ENCODE data around the gene SAXO2.
"Not testable (repeated sequence)": the region's sequence is repeated elsewhere in the genome, so short reads cannot be mapped to it uniquely, and the experiment has no call there.

Gene SAXO2

DNA sequence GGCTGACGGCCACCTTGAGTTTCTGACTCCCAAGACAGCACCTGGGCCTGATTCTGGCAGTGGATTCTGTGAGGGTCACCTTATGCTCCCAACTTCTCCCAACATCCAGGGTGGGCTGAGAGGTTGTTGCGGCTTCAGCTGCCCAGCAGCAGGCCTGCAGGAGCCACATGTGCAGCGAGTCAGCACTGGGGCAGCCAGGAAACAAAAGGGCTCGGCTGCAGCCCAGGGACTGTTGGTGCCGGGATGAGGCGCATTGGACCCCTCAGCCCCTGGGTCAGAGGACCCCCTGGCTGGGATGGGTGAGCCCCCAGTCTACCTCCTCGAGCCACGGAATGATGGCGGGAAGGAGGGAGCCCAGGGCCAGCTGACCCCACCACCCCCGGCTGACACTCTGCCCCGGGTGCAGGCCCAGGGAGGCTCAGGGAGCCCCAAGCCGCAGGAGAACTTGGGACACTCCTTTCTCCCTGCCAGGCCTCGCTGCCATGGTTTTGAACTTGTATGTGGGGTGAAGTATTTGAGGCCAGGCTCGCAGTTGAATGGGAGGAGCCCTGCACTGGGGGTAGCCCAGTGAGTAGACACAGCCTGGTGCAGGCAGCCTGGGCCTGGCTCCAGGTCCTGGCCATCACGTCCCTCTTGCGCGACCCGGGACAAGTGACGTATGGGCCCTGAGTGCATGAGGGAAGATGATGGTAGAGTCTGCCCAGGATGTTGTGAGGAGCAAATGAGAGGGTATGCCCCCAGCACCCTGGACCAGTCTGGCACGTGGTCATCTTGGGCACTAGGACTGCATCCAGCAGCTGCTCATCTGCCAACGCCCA is 51.5 kb downstream of the SAXO2 start:
- DNase-seq (ENCODE audit: low read depth), result not testable (repeated sequence)

DNA sequence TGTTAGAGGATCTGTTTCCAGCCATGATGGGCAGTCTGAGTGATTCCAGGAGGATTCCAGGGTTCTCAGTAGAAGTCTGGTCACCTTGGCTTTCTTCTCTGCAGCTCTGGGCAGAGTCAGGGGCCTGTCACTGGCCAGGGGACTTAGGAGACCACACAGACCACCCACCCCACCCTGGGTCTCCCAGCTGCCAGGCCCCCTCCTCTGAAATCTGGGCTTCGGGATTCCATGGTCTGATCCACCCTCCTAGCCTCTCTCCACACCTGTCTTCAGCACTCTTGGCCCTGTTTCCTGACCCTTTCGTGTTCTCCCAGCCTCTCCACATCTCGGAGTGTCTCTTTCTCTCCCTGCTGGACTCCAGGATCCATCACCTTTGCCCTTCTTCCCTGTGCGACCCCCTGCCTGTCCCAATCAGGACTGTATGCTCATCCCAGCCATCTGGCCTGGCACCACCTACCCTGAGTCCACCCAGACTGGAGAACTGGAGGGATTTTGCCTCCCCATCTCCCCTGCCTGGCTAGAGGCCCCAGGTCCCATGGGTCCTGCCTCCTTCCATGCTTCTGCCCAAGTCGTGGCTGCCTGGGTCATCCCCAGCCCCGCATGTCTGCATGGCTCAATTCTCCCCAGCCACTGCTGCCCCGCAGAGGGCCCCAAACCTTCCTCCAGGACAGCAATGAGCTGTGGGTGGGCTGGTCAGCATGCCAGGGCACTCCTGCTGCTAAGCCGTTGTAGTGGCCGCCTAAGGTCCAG is 52.3 kb downstream of the SAXO2 start:
- no peak for DNase-seq (ENCODE audit: low read depth)

DNA sequence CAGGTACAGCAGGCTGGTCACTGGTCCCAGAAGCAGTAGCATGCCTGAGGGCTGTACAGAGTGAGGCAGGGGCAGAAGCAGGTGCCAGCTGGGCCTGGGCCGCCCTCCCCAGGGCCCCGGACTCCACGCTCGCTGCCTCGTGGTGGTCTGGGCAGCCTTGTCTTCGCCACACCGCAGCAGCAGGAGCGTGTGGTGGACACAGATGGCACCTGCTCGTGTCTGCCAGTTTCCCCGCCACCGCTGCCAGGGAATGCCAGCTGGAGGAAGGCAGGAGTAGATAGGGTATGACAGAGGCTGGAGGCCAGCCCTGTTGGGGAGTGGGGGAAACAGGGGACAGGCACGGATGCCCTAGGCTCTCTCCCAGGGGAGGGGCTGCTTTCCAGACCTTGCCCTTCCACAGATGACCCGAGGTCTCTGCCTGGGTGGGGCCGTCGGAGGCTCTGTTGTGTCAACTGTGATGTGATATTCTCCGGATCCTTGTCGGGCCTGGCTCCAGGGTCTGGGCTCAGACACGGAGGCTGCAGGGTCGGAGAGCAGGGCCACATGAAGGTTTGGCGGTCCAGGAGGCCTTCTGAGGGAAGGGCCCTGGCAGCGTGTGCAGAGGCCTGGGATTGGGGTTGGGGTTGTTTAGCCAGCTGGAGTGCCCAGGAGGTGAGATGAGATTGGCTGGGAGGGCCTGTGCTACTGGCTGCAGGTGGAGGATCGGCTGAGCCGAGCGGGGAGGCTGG is 53.1 kb downstream of the SAXO2 start:
- DNase-seq (ENCODE audit: low read depth), result no peak

DNA sequence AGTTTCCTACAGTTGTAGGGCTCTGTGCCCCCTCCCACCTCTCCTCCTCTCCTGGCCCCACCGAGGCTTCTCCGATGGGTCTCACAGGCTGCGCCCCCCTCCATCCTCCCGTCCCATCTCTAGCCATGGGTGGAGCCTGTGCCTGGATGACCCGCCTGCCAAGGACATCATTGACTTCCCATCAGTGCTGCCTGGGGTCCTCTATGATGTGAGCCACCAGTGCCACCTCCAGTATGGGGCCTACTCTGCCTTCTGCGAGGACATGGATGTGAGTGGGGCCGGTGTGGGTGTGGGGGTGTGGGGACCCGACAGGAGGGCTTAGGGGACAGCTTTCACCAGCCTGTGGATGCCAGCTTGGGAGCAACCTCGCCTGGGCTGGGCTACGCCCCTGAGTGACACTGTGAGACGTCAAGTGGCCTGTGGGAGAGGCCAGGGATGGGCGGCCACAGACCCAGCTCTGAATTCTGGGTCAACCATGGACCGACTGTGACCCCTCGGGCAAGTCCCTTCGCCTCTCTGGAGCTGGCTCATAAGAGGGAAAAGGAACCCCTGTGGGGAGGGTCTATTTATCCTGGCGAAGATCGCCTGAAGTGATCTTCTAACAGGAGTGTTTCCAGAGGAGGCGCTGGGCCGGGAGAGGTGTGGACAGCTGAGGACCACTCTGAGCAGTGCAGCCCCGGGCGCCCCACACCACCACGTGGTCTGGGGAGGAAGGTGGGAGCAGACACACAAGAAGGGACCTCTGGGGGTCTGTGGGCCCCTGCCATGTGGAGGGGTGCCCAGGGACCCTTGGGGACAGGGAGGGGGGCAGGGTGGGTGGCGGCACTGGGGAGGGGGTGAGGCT is 53.9 kb downstream of the SAXO2 start:
- not testable (repeated sequence) for DNase-seq (ENCODE audit: low read depth)

DNA sequence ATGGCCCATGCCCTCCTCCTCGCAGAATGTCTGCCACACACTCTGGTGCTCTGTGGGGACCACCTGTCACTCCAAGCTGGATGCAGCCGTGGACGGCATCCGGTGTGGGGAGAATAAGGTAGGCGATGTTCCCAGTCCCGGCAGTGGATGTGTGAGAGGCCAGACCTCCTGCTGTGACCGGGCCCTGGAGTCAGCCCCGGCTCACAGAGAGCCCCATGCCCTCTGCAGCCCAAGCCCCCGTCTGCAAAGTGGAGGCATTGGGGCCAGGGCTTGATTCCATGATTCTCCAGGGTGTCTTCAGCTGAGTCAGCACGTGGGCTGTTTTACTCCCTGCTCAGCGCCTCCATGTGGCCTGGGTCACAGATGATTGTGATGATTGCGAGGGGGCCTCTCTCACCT is 54.5 kb downstream of the SAXO2 start:
- DNase-seq (ENCODE audit: low read depth), result no peak

DNA sequence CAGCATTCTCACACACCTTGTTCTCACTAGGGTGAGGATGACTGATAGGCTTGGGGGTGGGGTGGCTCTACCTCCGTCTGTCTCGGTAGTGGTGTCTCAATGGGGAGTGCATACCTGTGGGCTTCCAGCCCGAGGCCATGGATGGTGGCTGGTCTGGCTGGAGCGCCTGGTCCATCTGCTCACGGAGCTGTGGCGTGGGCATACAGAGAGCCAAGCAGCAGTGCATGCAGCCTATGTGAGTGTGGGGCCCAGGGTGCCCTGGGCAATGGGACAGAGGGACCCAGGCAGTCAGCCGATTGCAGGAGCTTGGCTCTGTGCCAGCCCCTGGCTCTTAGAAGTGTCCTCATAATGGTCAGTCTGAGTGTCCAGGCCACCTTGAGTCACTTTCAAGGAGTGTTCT is 54.9 kb downstream of the SAXO2 start:
- not testable (repeated sequence) for DNase-seq (ENCODE audit: low read depth)

DNA sequence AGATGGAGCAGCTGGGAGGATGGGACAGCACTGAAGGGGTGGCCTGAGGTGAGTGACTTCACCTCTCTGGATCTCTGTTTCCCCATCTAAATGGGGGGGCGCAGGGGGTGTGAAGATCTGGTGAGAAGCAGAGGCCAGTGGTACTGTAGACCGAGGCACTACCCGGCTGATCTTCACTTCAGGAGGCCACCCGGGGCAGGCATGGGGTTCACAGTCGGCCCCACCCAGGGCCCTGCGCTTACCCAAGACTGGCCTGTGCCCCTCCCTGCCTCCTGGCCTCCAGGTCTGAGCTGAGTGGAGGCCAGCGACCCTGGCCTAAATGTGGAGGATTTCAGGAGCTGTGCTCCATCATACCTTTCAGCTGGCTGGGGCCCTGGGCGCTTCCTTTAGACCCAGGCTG is 55.7 kb downstream of the SAXO2 start:
- not testable (repeated sequence) for DNase-seq (ENCODE audit: low read depth)

DNA sequence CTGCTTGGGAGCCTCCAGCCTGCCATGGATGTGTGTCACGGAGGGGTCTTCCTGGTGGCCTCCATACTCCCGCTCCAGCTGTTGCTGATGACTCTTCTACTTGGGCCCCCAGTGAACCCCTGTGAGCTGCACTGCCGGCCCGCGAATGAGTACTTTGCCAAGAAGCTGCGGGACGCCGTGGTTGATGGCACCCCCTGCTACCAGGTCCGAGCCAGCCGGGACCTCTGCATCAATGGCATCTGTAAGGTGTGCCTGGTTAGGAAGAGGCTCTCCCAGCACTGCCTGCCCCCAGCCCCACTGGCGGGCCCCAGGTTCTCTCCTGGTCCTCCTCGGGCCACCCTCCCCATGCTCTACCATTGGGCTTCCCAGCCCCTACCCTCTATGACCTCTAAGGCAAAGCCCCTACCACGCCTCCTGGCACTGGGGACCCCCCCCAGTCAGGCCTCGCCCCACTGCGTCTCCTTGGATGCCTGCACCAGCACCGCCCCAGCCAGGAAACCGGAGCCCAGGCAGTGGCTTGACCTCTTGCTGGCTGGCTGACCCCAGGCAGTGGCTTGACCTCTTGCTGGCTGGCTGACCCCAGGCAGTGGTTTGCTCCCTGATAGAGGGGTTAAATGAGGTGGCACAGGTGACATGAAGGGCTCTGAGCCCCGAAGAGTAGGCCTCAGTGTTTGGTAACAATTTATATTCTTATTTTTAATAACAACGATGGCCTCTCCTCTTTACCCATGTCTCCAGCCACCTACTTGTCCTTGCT is 57.1 kb downstream of the SAXO2 start:
- DNase-seq (ENCODE audit: low read depth), result not testable (repeated sequence)

DNA sequence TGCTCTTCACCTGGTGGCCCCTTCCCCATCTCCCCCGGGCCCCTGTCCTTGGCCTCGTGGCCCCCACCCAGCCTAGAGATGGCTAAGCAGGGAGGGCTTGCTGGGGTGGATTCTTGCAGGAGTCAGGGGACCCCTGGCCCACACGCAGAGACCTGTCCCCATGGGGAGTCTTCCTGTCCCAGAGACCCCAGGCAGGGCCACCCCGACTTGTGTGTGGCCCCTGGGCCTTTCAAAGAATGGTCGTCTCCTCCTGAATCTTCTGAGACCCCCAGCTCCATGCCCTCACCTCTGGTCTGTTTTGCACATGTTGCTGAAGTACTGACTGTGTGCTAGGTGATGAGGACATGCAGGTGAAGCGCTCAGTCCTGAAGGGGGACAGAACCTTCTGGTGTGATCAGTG is 58.2 kb downstream of the SAXO2 start:
- DNase-seq (ENCODE audit: low read depth), result not testable (repeated sequence)

DNA sequence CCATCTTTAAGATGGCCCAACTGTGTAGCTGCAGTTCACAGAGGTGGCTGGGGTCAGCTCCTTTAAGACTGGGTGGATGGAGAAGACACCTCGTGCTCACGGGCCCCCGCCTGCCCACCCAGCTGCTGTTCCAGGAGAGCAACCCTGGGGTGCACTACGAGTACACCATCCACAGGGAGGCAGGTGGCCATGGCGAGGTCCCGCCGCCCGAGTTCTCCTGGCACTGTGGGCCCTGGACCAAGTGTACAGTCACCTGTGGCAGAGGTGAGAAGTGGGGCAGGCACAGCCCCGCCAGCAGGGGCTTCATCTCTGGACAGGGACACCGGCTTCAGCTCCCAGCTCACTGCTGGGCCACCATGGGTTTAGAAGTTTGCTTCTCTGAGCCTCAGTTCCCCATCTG is 59.9 kb downstream of the SAXO2 start:
- DNase-seq (ENCODE audit: low read depth), result not testable (repeated sequence)

DNA sequence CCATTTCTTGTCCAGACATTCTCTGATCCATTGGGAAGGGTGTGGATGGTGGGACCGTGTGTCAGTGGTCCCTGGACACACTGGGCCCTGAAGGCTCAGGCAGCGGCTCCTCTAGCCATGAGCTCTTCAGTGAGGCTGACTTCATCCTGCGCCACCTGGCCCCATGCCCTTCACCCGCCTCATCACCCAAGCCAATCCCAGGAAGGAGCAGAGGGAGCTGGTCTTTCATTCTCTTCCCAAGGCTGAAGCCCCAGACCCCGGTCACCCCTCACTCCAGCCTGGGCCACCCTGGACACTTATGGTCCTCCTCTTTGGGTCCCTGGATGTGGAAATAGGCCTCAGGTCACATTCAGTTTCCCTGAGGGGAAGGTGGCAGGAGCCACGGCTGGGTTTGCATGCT is 62.2 kb downstream of the SAXO2 start:
- DNase-seq (ENCODE audit: low read depth), result not testable (repeated sequence)

DNA sequence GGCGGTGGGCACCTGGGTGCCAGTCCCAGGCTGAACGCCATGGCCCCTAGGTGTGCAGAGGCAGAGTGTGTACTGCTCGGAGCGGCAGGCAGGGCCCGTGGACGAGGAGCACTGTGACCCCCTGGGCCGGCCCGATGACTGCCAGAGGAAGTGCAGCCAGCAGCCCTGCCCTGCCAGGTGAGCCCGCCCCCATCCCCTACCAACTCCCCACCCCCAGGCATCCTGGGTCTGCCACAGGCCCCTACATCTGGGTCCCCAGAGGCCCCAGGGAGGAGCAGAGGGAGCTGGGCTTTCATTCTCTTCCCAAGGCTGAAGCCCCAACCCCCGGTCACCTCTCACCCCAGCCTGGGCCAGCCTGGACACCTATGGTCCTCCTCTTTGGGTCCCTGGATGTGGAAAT is 63.0 kb downstream of the SAXO2 start:
- not testable (repeated sequence) for DNase-seq (ENCODE audit: low read depth)

DNA sequence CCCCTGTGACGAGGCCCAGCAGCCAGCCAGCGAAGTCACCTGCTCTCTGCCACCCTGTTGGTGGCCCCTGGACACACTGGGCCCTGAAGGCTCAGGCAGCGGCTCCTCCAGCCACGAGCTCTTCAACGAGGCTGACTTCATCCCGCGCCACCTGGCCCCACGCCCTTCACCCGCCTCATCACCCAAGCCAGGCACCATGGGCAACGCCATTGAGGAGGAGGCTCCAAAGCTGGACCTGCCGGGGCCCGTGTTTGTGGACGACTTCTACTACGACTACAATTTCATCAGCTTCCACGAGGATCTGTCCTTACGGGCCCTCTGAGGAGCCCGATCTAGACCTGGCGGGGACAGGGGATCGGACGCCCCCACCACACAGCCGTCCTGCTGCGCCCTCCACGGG is 64.3 kb downstream of the SAXO2 start:
- not testable (repeated sequence) for DNase-seq (ENCODE audit: low read depth)

DNA sequence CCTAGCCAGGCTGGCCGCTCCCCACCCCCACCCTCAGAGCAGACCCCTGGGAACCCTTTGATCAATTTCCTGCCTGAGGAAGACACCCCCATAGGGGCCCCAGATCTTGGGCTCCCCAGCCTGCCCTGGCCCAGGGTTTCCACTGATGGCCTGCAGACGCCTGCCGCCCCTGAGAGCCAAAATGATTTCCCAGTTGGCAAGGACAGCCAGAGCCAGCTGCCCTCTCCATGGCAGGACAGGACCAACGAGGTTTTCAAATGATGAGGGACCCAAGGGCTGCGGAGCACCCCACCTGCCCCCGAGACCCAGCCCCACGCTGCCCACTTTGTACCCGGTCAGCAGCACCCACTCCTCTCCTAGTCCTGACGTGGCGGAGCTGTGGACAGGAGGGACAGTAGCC is 64.8 kb downstream of the SAXO2 start:
- DNase-seq (ENCODE audit: low read depth), result not testable (repeated sequence)

DNA sequence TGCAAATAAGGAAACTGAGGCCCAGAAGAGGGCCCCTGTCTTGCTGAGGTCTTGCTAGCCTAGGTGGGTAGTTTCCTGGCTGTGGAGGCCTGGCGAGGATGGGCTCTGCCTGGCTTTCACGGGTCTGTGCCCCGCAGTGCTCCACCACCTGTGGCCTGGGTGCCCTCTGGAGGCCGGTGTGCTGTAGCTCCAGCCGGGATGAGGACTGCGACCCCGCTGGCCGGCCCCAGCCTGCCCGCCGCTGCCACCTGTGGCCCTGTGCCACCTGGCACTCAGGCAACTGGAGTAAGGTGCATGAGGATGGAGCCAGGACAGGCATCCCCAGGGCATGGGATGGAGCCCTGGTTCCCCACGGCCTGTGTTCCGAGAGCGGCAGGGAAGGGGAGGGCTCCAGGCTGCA is 66.4 kb downstream of the SAXO2 start:
- DNase-seq (ENCODE audit: low read depth), result not testable (repeated sequence)

DNA sequence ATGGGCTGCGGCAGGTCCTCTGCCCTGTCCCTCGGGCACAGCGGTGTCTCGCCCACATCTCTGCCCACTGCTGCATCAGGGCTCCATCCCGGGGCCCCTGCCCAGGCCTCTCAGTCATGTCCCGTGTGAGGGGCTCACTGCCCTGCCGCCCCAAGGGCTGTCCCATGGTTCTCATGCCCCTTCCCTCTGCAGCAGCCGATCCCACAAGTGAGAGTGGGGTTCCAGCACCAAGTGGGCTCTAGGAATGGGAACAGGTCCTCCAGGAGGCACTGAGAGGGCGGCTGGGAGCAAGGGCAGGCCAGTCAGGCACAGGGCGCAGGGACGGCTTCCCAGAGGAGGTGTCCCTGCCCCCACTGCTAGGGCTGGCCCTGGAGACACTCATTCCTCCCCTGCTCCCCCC is 68.3 kb downstream of the SAXO2 start:
- DNase-seq (ENCODE audit: low read depth), result not testable (repeated sequence)

DNA sequence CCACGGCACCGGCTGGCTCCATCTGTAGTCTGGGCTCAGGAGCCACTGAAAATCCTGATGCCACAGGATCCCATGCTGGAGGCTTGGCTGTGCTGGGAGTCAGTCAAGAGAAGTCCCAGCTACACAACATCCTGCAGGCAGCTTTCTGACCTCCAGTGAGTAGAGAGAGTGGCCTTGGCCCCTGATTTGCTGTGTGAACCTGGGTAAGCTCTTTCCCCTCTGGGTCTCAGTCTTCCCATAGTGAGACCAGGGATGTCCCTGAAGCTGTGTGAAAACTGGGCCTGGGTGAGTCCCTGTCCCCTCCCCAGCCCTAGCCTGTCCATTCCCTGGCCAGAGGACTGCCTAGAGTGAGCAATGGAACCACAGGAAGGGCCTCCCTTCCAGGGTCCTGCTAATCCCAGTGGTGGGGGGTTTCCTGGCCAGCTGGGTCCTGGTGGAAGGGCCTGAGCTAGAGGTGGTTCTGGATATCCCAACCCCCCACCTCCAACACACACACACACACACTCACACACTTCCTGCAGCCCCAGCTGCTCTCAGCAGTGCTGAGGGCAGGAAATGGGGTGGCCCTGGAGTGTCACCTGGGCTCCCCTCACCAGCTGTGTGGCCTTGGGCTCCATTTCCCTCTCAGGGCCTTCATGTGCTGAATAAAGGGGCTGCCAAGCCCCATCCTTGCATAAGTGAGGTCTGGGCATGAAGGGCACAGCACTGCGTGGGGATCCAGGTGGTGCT is 69.1 kb downstream of the SAXO2 start:
- not testable (repeated sequence) for DNase-seq (ENCODE audit: low read depth)

DNA sequence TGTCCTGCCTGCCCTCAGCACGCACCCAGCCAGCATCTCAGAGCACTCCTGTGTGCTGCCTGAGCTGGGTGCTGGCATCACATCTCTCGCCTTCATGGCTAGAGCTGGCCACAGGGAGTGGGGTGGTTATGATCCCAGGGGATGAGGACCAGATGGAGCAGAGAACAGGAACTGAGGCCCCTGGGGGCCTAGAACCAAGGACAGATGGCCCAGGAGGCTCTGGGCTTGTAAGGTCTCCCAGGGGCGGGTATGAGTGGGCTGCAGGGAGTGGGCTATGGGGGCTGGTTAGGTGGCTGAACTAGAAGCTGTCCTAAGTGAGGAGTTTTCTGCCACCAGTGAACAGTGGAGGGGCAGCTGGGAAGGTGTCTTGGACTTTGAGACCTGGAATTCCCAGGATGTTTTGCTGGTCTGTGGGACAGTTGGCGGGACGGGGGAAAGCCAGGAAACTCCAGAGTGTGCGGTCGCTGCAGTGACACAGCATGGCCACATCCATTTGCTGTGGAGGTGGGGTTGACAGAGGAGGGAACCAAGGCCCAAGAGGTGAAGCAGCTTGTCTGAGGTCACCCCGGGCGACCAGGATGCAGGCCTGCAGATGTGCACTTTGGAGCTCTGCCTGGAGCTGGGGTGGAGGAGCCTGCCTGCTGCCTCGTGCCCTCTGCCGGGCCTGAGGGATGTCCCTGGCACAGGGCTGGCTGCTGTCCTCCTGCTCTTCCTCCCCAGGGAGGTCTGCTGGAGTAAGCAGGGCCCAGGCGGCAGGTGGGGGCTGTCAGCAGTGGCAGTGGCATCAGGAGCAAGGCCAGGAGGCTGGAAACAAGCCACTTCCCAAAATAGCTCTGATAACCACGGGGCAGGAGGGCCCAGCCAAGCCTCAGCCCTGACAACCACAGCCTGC is 70.3 kb downstream of the SAXO2 start:
- DNase-seq (ENCODE audit: low read depth), result not testable (repeated sequence)

Measured in GM04503 (cell line).